ENCODE results near the gene TTYH2.
"Not testable (repeated sequence)": the region's sequence is repeated elsewhere in the genome, so short reads cannot be mapped to it uniquely, and the experiment has no call there.

Gene TTYH2, protein sequence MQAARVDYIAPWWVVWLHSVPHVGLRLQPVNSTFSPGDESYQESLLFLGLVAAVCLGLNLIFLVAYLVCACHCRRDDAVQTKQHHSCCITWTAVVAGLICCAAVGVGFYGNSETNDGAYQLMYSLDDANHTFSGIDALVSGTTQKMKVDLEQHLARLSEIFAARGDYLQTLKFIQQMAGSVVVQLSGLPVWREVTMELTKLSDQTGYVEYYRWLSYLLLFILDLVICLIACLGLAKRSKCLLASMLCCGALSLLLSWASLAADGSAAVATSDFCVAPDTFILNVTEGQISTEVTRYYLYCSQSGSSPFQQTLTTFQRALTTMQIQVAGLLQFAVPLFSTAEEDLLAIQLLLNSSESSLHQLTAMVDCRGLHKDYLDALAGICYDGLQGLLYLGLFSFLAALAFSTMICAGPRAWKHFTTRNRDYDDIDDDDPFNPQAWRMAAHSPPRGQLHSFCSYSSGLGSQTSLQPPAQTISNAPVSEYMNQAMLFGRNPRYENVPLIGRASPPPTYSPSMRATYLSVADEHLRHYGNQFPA

GRCh38 chr17:74212913-74213791, at the start of gene TTYH2:
TSS of gene TTYH2 (plus strand) at chr17:74213571. CDS start at chr17:74213588, 17 bp downstream.
- peak; percentile 96 for DNase-seq

- DNase-seq: no peak
Observed at GRCh38 chr17:74163836-74164235, 49.5 kb upstream of the TTYH2 start.

GRCh38 chr17:74164446-74165045, 48.8 kb upstream of the TTYH2 start:
- DNase-seq: no peak

GRCh38 chr17:74165797-74166365, 47.5 kb upstream of the TTYH2 start:
- DNase-seq: no peak

DNA sequence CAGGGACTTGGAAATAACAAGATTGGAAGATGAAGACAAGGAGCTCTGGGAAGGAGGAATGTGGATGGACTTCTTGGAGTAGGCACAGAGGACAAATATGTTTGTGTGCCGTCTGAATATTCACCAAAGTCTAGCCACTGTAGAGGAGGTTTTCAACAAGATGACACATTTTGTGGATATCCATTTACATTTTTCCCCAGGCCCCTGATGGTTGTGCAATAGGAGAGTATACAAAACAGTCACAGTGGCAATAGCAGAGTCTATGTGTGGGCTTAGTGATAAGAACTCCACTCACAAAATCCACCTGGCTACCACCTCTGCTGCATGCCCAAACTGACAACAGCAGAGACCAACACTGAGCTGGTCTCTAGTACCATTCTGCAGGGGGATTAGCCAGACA, 42.4 kb upstream of the TTYH2 start:
- no peak for DNase-seq

GRCh38 chr17:74172700-74173099, 40.7 kb upstream of the TTYH2 start:
- no peak for DNase-seq

DNA sequence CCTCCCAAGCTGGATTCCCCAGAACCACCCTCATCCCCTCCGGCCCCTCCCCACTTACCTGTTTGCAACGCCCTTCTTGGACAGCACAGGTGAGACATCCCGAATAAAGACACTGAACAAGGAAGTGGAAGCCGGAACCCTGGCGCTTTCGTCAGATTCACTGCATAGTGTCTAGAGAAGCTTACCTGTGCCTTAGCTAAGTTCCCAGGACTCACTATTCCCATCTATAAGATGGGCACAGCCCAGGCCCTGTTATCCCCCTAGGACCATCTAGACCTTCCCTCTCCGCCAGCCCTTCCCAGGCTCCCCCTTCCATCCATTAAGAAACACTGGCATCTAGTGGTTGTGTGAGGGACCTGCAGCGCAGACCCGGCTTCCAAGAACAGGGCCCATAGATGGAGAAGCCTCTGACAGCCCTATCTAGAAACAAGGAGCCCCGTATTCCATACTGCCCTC, 36.8 kb upstream of the TTYH2 start:
- DNase-seq: peak; percentile 72

DNA sequence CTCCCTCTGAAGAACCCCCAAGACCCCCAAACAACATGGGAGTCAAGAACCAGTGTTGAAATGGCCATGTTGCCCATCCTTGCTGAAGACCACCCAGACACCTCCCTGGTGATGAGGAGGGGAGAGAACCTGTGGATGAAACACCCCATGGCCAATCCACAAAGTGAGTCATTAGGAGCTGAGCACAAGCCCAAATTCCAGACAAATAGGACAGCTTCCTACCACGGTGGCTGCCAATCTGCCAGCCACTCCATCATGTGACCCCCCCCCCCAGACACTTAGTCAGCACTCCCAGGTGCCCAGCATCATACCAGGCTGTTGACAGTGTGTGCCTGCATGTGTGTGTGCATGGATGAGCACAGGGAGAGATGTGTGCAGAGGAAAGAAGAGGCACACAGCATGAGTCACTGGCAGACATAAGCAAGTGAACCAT, 36.3 kb upstream of the TTYH2 start:
- DNase-seq: no peak

DNA sequence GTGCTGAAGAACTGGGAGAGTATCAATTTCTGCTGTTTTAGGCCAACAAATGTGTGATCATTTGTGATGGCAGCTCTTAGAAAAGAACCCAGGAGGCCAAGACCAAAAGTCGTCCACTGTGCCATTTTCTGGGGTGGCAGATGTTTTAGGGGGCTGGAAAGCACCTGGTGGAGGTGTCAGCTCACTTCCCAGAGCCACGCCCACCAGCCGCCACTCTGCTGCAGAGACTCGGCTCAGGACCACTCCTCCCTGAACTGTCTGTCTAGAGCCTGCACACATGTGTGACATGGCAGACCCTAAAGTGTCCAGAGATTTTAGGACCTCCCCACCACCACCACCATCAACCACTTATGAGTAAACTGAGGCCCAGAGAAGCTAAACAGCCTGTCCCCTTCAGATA, 33.8 kb upstream of the TTYH2 start:
- DNase-seq: no peak

- DNase-seq: no peak
Observed at GRCh38 chr17:74180336-74180735, 33.0 kb upstream of the TTYH2 start.

- DNase-seq: no peak
Observed at GRCh38 chr17:74181341-74181740, 32.0 kb upstream of the TTYH2 start.

DNA sequence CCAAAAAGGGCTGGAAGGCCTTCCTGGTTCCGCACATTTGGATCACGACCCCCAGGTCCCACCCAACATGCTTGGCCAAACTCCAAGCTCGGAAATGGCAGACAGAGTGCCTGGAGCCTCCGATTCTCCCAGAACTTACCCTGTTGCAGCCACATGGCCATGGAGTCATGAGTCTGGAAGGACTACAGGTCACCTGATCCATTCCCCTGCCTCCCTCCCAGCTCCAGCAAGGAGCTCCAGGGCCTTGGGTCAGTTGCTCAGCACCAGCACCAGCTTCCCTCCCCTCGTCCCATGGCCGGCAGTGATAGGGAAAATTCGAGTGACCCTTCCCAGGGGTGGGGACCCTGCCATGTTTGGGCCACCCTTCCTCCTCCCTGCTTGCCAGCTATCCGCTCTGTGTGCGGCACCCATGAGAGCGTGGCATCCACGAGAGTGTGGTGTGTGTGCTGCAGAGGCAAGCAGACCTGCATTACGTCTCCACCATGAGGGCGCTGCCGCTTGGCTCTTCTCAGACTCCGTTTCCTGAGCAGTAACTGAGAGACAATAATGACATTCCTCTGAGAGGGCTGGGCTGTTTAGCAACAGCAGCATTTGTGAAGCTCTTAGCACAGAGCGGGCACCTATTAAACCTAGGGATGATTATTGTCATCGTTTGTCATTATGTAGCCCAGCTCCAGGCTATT, 31.2 kb upstream of the TTYH2 start:
- DNase-seq: no peak

DNA sequence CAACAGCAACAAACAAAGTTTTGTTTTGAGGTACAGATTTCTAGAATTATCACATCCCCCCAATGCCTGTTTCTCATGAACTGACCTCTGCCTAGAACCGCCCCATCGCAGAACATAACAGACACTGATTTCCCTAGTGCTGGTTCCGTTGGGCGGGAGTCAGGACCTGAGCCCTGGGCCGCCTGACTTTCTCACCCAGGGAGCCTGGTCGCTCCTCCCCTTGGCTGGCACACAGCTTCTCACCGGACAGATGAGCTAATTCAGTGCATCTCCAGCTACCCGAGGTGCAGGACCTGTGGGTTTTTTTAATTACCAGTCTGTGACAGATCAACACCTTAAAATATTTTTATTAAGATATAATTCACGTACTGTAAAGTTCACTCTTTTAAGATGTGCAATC, 30.0 kb upstream of the TTYH2 start:
- no peak for DNase-seq

GRCh38 chr17:74185571-74186185, 27.7 kb upstream of the TTYH2 start:
- no peak for DNase-seq

DNA sequence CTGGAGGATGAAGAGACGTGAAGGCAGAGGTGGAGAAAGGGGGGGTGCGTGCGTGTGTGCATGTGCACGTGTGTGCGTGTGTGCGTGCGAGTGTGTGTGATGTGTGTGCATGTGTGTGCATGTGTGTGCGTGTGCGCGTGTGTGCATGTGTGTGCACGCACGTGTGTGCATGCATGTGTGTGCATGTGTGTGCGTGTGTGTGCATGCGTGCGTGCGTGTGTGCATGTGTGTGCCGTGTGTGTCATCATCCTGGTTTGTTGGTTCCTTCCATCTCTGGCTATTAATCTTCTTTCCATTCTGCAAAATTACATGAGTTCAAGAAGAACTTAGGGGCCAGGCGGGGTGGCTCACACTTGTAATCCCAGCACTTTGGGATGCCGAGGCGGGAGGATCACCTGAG, 26.9 kb upstream of the TTYH2 start:
- no peak for DNase-seq

GRCh38 chr17:74187761-74188160, 25.6 kb upstream of the TTYH2 start:
- DNase-seq: no peak

- not testable (repeated sequence) for DNase-seq
Observed at GRCh38 chr17:74188687-74189086, 24.7 kb upstream of the TTYH2 start.

GRCh38 chr17:74190154-74190553, 23.2 kb upstream of the TTYH2 start:
- DNase-seq: no peak

- DNase-seq: no peak
Observed at GRCh38 chr17:74190807-74191406, 22.5 kb upstream of the TTYH2 start.

- DNase-seq: peak; percentile 60
Observed at GRCh38 chr17:74192950-74193781, 20.2 kb upstream of the TTYH2 start.

Measured in left hindlimb (tissue), 1 donor.